OCI-LY1 (cell line): ENCODE measurements around the gene SHE.

Experiments
- H2AFZ ChIP-seq: fragments of 200-600 bp; sonication (generic), shearing (Covaris generic); 2 replicates; pipeline ENCODE4 v1.6.0; 2014; ENCODE audit warnings: antibody characterized with exemption, mild to moderate bottlenecking, low read length
- H3F3A ChIP-seq: fragments of 200-600 bp; sonication (generic), shearing (Covaris generic); 2 replicates; pipeline ENCODE4 v1.6.0; 2014; ENCODE audit warnings: mild to moderate bottlenecking, antibody characterized with exemption, low read length, moderate library complexity; ENCODE audit not compliant: insufficient read depth
- H3K27ac ChIP-seq: fragments of 200-600 bp; sonication (generic); 2 replicates; pipeline ENCODE4 v1.5.1; 2014; ENCODE audit warnings: low read length, mixed run types, mild to moderate bottlenecking, low read depth; ENCODE audit not compliant: poor library complexity, severe bottlenecking
- H3K27me3 ChIP-seq: fragments of 200-600 bp; sonication (generic); 2 replicates; pipeline ENCODE4 v1.6.0; 2014; ENCODE audit warnings: antibody characterized with exemption, mild to moderate bottlenecking, low read length, moderate library complexity; ENCODE audit not compliant: insufficient read depth
- H3K36me3 ChIP-seq: fragments of 200-600 bp; sonication (generic); 2 replicates; pipeline ENCODE4 v1.6.1; 2014; ENCODE audit warnings: mild to moderate bottlenecking, antibody characterized with exemption, low read length, moderate library complexity, mixed read lengths; ENCODE audit not compliant: insufficient read depth
- H3K4me1 ChIP-seq: fragments of 200-600 bp; sonication (generic); 2 replicates; pipeline ENCODE4 v1.5.1; 2014; ENCODE audit warnings: mild to moderate bottlenecking, low read length, moderate library complexity; ENCODE audit not compliant: insufficient read depth, severe bottlenecking
- H3K4me2 ChIP-seq: fragments of 200-600 bp; sonication (generic), shearing (Covaris generic); 2 replicates; pipeline ENCODE4 v1.6.1; 2014; ENCODE audit warnings: low read length
- H3K4me3 ChIP-seq: fragments of 200-600 bp; sonication (generic); 2 replicates; pipeline ENCODE4 v1.5.1; 2014; ENCODE audit warnings: low read length, low read depth, mild to moderate bottlenecking, mixed read lengths; ENCODE audit not compliant: poor library complexity, severe bottlenecking
- H3K79me2 ChIP-seq: fragments of 200-600 bp; shearing (Covaris generic); 2 replicates; pipeline ENCODE4 v1.6.1; 2016; ENCODE audit warnings: mixed run types, low read length, mixed read lengths; ENCODE audit not compliant: insufficient read depth
- H3K9ac ChIP-seq: fragments of 200-600 bp; sonication (generic), shearing (Covaris generic); 2 replicates; pipeline ENCODE4 v1.6.1; 2014; ENCODE audit warnings: mild to moderate bottlenecking, low read length, mixed read lengths
- H3K9me2 ChIP-seq: fragments of 200-600 bp; sonication (generic), shearing (Covaris generic); 2 replicates; pipeline ENCODE4 v1.6.1; 2014; ENCODE audit warnings: low read depth, mild to moderate bottlenecking, low read length, mixed read lengths
- H3K9me3 ChIP-seq: fragments of 200-600 bp; shearing (Covaris generic); 2 replicates; pipeline ENCODE4 v1.6.1; 2014; ENCODE audit warnings: low read length, mixed read lengths
- H4K20me1 ChIP-seq: fragments of 200-600 bp; sonication (generic), shearing (Covaris generic); 2 replicates; pipeline ENCODE4 v1.6.0; 2016; ENCODE audit warnings: mild to moderate bottlenecking, low read length; ENCODE audit not compliant: insufficient read depth
- CTCF ChIP-seq: fragments of 200-600 bp; sonication (generic), shearing (Covaris generic); IDR thresholded peaks from 2 replicates; pipeline ENCODE4 v1.5.1; 2017; ENCODE audit warnings: mild to moderate bottlenecking, antibody characterized with exemption, low read length, moderate library complexity, mixed read lengths
- EZH2 ChIP-seq: fragments of 200-600 bp; sonication (generic), shearing (Covaris generic); IDR thresholded peaks from 2 replicates; pipeline ENCODE4 v1.8.0; 2017; ENCODE audit warnings: borderline replicate concordance, mixed run types, mild to moderate bottlenecking, antibody characterized with exemption, low read length, moderate library complexity, mixed read lengths

Gene SHE

DNA sequence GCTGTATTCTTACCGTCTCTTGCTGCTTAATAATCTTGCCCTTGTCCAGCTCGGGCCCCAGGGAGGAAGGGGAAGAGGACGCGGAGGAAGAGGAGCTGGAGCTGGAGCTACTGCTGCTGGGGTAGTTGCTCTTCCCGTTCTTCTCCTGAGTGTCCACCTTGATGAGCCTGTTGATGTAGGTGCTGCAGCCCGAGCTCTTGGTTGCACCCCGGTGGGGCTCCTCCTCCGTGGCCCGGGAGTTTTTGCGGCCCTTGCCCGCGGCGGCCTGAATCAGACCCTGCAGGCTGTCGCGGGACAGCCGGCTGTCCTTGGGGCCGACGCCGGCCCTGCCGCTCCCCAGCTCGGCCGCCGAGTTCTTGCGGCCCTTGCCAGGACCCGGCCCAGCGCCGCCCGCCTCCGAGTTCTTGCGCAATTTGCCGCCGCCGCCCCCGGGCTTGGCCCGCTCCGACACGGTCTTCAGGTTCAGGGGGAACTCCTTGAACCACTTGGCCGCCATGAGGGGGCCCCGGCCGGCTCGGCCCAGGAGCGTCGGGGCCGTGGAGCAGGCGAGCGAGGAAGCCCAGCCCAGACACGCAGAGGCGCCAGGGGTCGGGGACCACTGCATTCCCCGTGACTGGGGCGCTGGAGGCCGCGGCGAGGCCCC is 668 bp downstream of the SHE start:
- Histone ChIP-seq H3K9me2 (no peaks in the 10 kb centered on the region), H3K4me1 (peaks cover 11% of the 10 kb centered on the region), H3K4me2 (no peak overlapping the region), H3K9ac (no peak overlapping the region), H3K79me2 (no peaks in the 10 kb centered on the region), H3F3A (no peaks in the 10 kb centered on the region), H2AFZ (no peak overlapping the region), H3K4me3 (no peak overlapping the region), H3K9me3 (no peaks in the 10 kb centered on the region), H3K36me3 (no peaks in the 10 kb centered on the region), H4K20me1 (no peaks in the 10 kb centered on the region), H3K27me3 (peaks cover 22% of the 10 kb centered on the region), H3K27ac (no peak overlapping the region)
- TF ChIP-seq CTCF (no peak), EZH2 (no peak)

DNA sequence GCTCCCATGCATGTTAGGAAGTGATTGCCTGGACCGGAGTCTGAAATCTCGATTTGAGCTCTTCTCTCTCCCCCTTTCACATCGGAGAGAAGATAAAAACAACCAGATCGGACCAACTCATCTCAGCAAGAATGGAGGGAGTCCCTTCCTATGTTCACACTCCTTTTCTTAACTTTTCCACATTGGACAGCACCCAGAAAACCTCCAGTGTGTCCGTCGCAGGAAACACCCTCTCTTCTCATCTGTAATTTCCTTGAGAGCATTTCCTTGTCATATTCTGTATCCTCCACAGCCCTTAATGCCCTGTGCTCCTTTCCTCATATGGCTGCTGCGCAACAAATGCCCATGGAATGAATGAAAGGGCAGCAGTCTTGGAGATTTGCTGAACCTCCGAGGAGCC is 1.7 kb downstream of the SHE start:
- no peaks in the 10 kb centered on the region for H3K9me3 ChIP-seq
- H3F3A ChIP-seq, result no peaks in the 10 kb centered on the region
- H3K9me2 ChIP-seq, result no peaks in the 10 kb centered on the region
- peaks cover 22% of the 10 kb centered on the region for H3K27me3 ChIP-seq
- H3K9ac ChIP-seq, result no peak overlapping the region
- H3K36me3 ChIP-seq, result no peaks in the 10 kb centered on the region
- no peak overlapping the region for H3K4me2 ChIP-seq
- TF ChIP-seq EZH2, result no peak
- TF ChIP-seq CTCF, result no peak
- H3K4me1 ChIP-seq, result peaks cover 21% of the 10 kb centered on the region
- no peak overlapping the region for H3K4me3 ChIP-seq
- H3K27ac ChIP-seq, result no peak overlapping the region
- no peaks in the 10 kb centered on the region for H4K20me1 ChIP-seq
- no peak overlapping the region for H2AFZ ChIP-seq
- no peaks in the 10 kb centered on the region for H3K79me2 ChIP-seq

- no peak overlapping the region for H3K4me2 ChIP-seq
- H4K20me1 ChIP-seq, result no peaks in the 10 kb centered on the region
- no peak overlapping the region for H3K27ac ChIP-seq
- H3K4me3 ChIP-seq, result no peak overlapping the region
- no peaks in the 10 kb centered on the region for H3K36me3 ChIP-seq
- no peak overlapping the region for H3K9ac ChIP-seq
- peaks cover 22% of the 10 kb centered on the region for H3K27me3 ChIP-seq
- H2AFZ ChIP-seq, result no peak overlapping the region
- peaks cover 28% of the 10 kb centered on the region for H3K4me1 ChIP-seq
- H3K9me2 ChIP-seq, result no peaks in the 10 kb centered on the region
- H3F3A ChIP-seq, result no peaks in the 10 kb centered on the region
- no peaks in the 10 kb centered on the region for H3K79me2 ChIP-seq
- no peaks in the 10 kb centered on the region for H3K9me3 ChIP-seq
- TF ChIP-seq CTCF (no peak), EZH2 (no peak)
Measured at GRCh38 chr1:154499446-154499845, 2.8 kb downstream of the SHE start.
